Osteoblast (primary cell): ENCODE data around the gene MGRN1. TPM values are rescaled to one million over a fixed set of nuclear protein-coding genes. Genes with fewer than 3 reads are reported as not detected.
A peak's percentile ranks its signal among the peaks of the same experiment; 100 is the strongest.

Source experiments
- DNase-seq: peaks from one replicate; pipeline ENCODE4 v3.0.0; 2011; ENCODE audit warnings: low spot score, mixed read lengths; ENCODE audit not compliant: insufficient read length; ENCODE audit errors: missing footprints
- H2AFZ ChIP-seq: 2 replicates; pipeline ENCODE4 v1.6.0; 2011; ENCODE audit warnings: mild to moderate bottlenecking, low read length
- H3K27ac ChIP-seq: 2 replicates; pipeline ENCODE4 v1.5.1; 2011; ENCODE audit warnings: mild to moderate bottlenecking, low read depth, low read length, moderate library complexity
- H3K27me3 ChIP-seq: 2 replicates; pipeline ENCODE4 v1.6.0; 2012; ENCODE audit warnings: mild to moderate bottlenecking, control low read depth, inconsistent platforms, low read length, moderate library complexity; ENCODE audit not compliant: insufficient read depth
- H3K36me3 ChIP-seq: 2 replicates; pipeline ENCODE4 v1.5.1; 2011; ENCODE audit warnings: mild to moderate bottlenecking, low read length, control low read depth, moderate library complexity; ENCODE audit not compliant: insufficient read depth
- H3K4me1 ChIP-seq: 2 replicates; pipeline ENCODE4 v1.5.1; 2011; ENCODE audit warnings: mild to moderate bottlenecking, low read length, control low read depth, moderate library complexity; ENCODE audit not compliant: insufficient read depth
- H3K4me2 ChIP-seq: 2 replicates; pipeline ENCODE4 v1.6.0; 2011; ENCODE audit warnings: mild to moderate bottlenecking, low read length; ENCODE audit not compliant: insufficient read depth
- H3K4me3 ChIP-seq: fragments of 200-600 bp; sonication (generic); 3 replicates; pipeline ENCODE4 v1.5.1; 2012; ENCODE audit warnings: mild to moderate bottlenecking, low read length, inconsistent platforms; ENCODE audit not compliant: insufficient read depth
- H3K79me2 ChIP-seq: 2 replicates; pipeline ENCODE4 v1.6.0; 2012; ENCODE audit warnings: mild to moderate bottlenecking, low read length, control low read depth, inconsistent platforms; ENCODE audit not compliant: insufficient read depth
- H3K9me3 ChIP-seq: 2 replicates; pipeline ENCODE4 v1.5.1; 2011; ENCODE audit warnings: low read depth, low read length, control low read depth
- H4K20me1 ChIP-seq: 2 replicates; pipeline ENCODE4 v1.6.0; 2012; ENCODE audit warnings: mild to moderate bottlenecking, low read length, control low read depth; ENCODE audit not compliant: insufficient read depth
- total RNA-seq: library from RNA; depleted of rRNA; stranded (reverse); fragments of >200 nt; gene quantifications from 2 replicates; pipeline ENCODE4 v1.2.3, GENCODE V29; 2012
- TF ChIP-seq, protein P1 (sequence below): IDR thresholded peaks from 2 replicates; pipeline ENCODE4 v1.5.1; 2011; ENCODE audit warnings: mild to moderate bottlenecking, low read depth, low read length, moderate library complexity; ENCODE audit errors: extremely low read depth

The MGRN1 gene
- total RNA-seq, 1 donor: 46.7 TPM

DNA sequence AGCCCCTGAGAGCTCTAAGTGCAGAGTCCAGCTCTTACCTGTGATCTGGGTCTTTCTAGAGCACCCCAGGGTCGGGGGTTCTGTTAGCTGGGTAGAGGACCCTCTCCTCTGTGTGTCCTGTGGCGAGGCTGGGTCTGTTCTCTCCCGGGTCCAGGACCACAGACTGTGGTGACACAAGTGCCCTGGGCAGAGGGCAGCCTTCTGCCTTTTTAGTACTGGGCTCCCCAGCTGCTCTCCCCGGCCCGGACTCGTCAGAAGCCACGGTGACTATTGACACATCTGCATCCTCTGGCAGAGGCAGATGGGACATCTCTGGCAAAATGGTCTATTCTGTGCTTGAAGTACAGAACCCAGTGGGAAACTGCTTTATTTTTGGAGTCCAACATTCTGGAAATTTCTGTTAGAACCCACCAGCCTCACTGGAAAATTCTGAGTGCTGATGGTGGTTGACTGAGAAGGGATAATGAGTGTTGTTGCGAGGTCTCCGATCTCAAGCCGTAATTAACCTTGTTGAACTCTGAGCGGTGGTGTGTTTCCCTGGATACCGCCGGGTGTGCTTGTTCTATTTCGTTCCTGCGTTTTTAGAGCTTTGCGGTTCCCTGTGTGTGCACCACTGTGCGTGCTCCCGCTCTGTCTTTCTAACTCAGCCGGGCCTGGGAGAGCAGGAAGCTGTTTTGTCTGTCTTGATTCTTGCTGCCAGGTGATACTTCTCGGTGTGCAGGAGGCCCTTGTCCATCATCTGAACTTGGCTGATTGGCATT, 42.8 kb downstream of the MGRN1 start:
- Histone ChIP-seq H2AFZ (no peak overlapping the region), H3K4me1 (no peaks in the 10 kb centered on the region), H4K20me1 (peaks cover 7% of the 10 kb centered on the region), H3K4me3 (no peak overlapping the region), H3K79me2 (peaks cover 7% of the 10 kb centered on the region), H3K9me3 (no peaks in the 10 kb centered on the region), H3K36me3 (peaks cover 69% of the 10 kb centered on the region), H3K27ac (no peak overlapping the region), H3K27me3 (no peaks in the 10 kb centered on the region), H3K4me2 (no peak overlapping the region)
- peak; percentile 64 for DNase-seq
- TF ChIP-seq, protein P1, sequence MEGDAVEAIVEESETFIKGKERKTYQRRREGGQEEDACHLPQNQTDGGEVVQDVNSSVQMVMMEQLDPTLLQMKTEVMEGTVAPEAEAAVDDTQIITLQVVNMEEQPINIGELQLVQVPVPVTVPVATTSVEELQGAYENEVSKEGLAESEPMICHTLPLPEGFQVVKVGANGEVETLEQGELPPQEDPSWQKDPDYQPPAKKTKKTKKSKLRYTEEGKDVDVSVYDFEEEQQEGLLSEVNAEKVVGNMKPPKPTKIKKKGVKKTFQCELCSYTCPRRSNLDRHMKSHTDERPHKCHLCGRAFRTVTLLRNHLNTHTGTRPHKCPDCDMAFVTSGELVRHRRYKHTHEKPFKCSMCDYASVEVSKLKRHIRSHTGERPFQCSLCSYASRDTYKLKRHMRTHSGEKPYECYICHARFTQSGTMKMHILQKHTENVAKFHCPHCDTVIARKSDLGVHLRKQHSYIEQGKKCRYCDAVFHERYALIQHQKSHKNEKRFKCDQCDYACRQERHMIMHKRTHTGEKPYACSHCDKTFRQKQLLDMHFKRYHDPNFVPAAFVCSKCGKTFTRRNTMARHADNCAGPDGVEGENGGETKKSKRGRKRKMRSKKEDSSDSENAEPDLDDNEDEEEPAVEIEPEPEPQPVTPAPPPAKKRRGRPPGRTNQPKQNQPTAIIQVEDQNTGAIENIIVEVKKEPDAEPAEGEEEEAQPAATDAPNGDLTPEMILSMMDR: no peak

DNA sequence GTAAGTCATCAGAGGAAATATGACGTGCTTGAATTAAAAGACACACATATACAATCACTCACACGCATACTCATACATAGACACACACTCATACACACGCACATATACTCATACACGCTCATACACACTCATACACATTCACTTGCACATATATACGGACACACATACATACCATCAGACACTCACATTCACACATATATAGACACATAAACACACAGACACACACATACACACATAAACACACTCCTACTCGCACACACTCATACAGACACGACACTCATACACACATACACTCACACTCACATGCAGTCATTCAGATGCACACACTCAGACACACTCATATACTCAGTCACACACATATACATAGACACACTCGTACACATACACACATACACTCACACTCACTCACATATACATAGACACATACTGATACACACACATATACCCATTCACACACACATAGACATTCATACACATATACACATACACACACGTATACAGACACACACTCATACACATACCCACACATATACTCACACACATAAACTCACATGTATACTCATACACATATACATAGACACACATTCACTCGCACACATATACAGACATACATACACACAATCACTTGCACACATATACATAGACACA, 43.8 kb downstream of the MGRN1 start:
- no peak overlapping the region for H3K4me2 ChIP-seq
- peak; percentile 39 for DNase-seq
- H3K4me1 ChIP-seq: no peaks in the 10 kb centered on the region
- H3K9me3 ChIP-seq: no peaks in the 10 kb centered on the region
- peaks cover 71% of the 10 kb centered on the region for H3K36me3 ChIP-seq
- no peaks in the 10 kb centered on the region for H3K27me3 ChIP-seq
- H3K79me2 ChIP-seq: peaks cover 3% of the 10 kb centered on the region
- H4K20me1 ChIP-seq: peaks cover 7% of the 10 kb centered on the region
- H3K4me3 ChIP-seq: no peak overlapping the region
- TF ChIP-seq, protein P1: no peak
- no peak overlapping the region for H2AFZ ChIP-seq
- no peak overlapping the region for H3K27ac ChIP-seq

DNA sequence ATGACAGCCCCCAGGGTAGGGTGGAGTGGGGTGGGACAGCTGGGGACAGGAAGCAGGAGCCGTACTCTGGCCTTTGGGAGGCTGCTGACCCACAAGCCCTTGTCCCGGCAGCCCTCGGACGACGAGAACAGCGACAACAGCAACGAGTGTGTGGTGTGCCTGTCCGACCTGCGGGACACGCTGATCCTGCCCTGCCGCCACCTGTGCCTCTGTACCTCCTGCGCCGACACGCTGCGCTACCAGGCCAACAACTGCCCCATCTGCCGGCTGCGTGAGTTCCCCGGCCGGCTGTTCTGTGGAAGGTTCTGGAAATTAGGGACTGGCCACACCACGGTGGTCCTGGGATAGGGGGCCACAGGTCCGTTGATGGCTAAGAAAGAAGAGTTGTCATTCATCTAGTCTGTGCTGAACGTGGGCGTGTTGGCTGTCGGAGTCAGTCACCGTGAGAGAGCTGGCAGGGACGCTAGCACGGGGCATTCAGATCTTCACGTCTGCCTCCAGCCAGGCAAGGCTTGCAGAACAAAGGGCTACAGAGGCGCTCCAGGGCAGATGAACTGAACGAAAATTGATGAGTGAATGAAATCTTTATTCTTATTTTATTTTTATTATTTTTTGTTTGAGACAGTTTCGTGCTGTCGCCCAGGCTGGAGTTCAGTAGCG, 48.9 kb downstream of the MGRN1 start:
- Histone ChIP-seq H3K36me3 (peaks cover 37% of the 10 kb centered on the region), H3K4me3 (no peak overlapping the region), H3K27me3 (no peaks in the 10 kb centered on the region), H3K27ac (no peak overlapping the region), H3K9me3 (no peaks in the 10 kb centered on the region), H3K4me1 (no peaks in the 10 kb centered on the region), H3K4me2 (no peak overlapping the region), H2AFZ (no peak overlapping the region), H3K79me2 (no peaks in the 10 kb centered on the region), H4K20me1 (no peaks in the 10 kb centered on the region)
- TF ChIP-seq, protein P1: no peak
- no peak for DNase-seq
